ENCODE measurements around the gene ATP8B4. TPM values are rescaled to one million over a fixed set of nuclear protein-coding genes. Genes with fewer than 3 reads are reported as not detected.

The ATP8B4 gene
- total and polyA plus RNA-seq, 4 donors = 3.6 to 37.1 (median 6.3) TPM

DNA sequence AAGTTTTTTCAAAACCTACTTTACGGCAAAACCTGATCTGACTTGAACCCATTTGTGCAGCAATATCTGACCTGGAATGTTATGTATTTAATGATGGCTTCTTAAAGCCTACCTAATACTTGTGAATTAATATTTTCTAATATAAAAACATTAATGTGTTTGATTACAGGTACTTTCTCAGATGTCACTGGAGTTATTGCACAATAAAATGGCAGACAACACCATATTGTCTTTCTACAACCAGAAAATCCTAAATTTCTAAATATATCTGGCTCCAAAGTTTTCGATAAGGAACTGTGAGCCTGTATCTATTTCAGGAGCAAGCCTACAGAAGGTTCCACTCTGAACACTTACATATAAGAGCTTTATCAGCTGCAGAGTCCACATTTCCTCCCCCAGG, 184.5 kb downstream of the ATP8B4 start:
- no peaks in the 10 kb centered on the region for H3K4me1 ChIP-seq (ENCODE audit: control insufficient read depth, insufficient read depth, low read length)
- no peaks in the 10 kb centered on the region for H3K36me3 ChIP-seq (ENCODE audit: control insufficient read depth, insufficient read depth, low read length)
- no peak overlapping the region for H3K4me3 ChIP-seq (ENCODE audit: low read depth, low read length)
- no peaks in the 10 kb centered on the region for H3K9me3 ChIP-seq (ENCODE audit: control insufficient read depth, insufficient read depth, low read length)
- H3K27ac ChIP-seq (ENCODE audit: low read depth, low read length) = no peak overlapping the region
- no peak for DNase-seq (ENCODE audit: low read depth in 4 of 6, low spot score in 6 of 6)
- H3K27me3 ChIP-seq (ENCODE audit: control insufficient read depth, insufficient read depth, low read length) = no peaks in the 10 kb centered on the region
- no CpG with 5 or more reads among the region's 2 CpGs for WGBS (ENCODE audit: insufficient coverage)

DNA sequence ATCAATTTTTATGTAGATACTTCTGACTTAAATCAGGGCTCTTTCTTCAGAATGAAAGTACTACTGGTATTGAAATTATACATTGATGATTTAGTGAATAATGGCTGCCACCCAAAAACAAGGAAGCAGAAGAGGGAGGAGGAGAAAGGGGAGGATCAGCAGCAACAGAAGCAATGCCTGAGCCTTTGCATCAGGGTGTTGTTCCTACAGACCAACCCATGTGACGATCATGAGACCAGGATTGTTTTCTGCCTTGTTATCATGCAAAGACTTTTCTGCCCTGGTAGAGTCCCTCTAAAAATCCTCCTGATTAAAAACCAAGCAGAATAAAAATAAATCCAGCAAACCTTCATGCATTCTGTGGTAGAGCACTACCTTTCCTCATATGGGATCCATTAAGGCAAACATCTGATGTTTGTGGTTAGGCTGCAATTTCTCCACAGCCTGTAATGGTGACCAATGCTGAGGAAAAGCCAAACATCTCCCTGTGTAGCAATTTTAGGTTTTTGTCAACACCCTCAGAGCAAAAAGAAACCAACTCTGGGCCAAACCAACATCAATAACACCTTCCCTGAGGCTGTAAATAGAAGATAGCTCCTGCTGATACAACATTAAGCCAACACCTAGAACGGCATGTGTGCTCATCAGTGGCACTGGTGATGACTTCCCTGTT, 191.7 kb downstream of the ATP8B4 start:
- no peaks in the 10 kb centered on the region for H3K4me1 ChIP-seq (ENCODE audit: control insufficient read depth, insufficient read depth, low read length)
- 88% methylated on average over 1 of the region's 2 CpGs for WGBS (ENCODE audit: insufficient coverage)
- no peaks in the 10 kb centered on the region for H3K9me3 ChIP-seq (ENCODE audit: control insufficient read depth, insufficient read depth, low read length)
- H3K36me3 ChIP-seq (ENCODE audit: control insufficient read depth, insufficient read depth, low read length) = no peaks in the 10 kb centered on the region
- H3K27ac ChIP-seq (ENCODE audit: low read depth, low read length) = no peak overlapping the region
- DNase-seq (ENCODE audit: low read depth in 4 of 6, low spot score in 6 of 6) = peak in 2 of 6 donors; percentile 5 to 57
- no peaks in the 10 kb centered on the region for H3K27me3 ChIP-seq (ENCODE audit: control insufficient read depth, insufficient read depth, low read length)
- H3K4me3 ChIP-seq (ENCODE audit: low read depth, low read length) = no peak overlapping the region

DNA sequence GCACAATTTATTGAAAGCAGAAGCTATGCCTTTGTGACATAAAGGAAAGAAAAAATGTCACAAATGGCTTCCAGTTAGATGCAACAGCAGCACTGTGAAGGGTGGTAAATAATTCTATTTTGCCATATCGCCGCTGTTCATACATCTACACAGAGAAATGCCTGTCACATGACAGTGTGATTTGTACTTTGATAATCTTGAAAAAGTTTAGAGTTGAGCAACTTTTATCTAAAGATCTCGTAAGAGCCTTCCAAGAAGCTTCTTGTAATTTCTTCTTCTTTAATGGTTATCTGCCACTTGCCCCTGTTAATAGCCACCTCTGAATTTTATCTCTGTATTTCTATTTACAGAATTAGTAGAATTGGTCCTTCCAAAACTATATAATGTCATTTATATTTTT, 192.3 kb downstream of the ATP8B4 start:
- Histone ChIP-seq H3K4me3 (ENCODE audit: low read depth, low read length) (no peak overlapping the region), H3K27me3 (ENCODE audit: control insufficient read depth, insufficient read depth, low read length) (no peaks in the 10 kb centered on the region), H3K9me3 (ENCODE audit: control insufficient read depth, insufficient read depth, low read length) (no peaks in the 10 kb centered on the region), H3K36me3 (ENCODE audit: control insufficient read depth, insufficient read depth, low read length) (no peaks in the 10 kb centered on the region), H3K4me1 (ENCODE audit: control insufficient read depth, insufficient read depth, low read length) (no peaks in the 10 kb centered on the region), H3K27ac (ENCODE audit: low read depth, low read length) (no peak overlapping the region)
- no peak for DNase-seq (ENCODE audit: low read depth in 4 of 6, low spot score in 6 of 6)
- WGBS (ENCODE audit: insufficient coverage) = no CpG with 5 or more reads among the region's 3 CpGs

DNA sequence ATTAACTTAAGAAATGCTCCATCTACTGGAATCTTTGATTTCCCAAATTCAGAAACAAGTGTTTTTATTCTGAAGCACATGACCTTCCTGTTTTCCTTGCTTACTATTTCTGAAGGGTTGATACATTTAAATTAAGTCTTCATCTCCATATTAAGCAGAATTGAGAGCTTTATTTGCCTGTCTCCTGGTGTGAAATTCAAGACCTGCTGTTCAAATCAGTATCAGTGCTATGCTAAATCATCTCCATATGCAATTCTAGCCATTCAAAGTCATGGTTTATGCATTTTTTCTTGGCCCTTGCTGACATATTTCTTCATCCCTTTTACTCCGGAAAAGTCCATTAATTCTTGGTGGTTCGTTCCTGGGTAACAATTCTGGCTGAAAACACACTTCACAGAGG, 195.4 kb downstream of the ATP8B4 start:
- Histone ChIP-seq H3K36me3 (ENCODE audit: control insufficient read depth, insufficient read depth, low read length) (no peaks in the 10 kb centered on the region), H3K27me3 (ENCODE audit: control insufficient read depth, insufficient read depth, low read length) (no peaks in the 10 kb centered on the region), H3K9me3 (ENCODE audit: control insufficient read depth, insufficient read depth, low read length) (no peaks in the 10 kb centered on the region), H3K4me3 (ENCODE audit: low read depth, low read length) (no peak overlapping the region), H3K4me1 (ENCODE audit: control insufficient read depth, insufficient read depth, low read length) (no peaks in the 10 kb centered on the region), H3K27ac (ENCODE audit: low read depth, low read length) (no peak overlapping the region)
- no peak for DNase-seq (ENCODE audit: low read depth in 4 of 6, low spot score in 6 of 6)
- 84% methylated on average over 2 of the region's 2 CpGs for WGBS (ENCODE audit: insufficient coverage)

DNA sequence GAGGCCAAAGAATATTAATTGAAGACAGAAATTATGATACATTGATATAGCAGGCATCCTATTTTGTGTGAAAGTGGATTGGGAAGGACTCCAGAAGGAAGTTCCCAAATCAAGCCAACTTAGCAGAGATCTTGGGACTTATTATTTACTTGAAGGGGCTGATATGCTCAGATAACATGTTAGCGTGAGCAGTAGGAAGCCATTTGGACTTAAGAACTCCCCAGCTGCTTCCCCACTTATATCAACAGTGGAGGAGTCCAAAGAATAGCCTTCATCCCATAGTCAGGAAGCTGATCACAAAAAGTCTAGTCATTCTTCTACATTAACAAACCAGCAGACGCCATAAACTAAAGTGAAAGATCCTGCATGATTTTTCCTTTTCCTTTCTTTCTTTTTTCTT, 200.0 kb downstream of the ATP8B4 start:
- Histone ChIP-seq H3K4me3 (ENCODE audit: low read depth, low read length) (no peak overlapping the region), H3K36me3 (ENCODE audit: control insufficient read depth, insufficient read depth, low read length) (no peaks in the 10 kb centered on the region), H3K27ac (ENCODE audit: low read depth, low read length) (no peak overlapping the region), H3K9me3 (ENCODE audit: control insufficient read depth, insufficient read depth, low read length) (no peaks in the 10 kb centered on the region), H3K27me3 (ENCODE audit: control insufficient read depth, insufficient read depth, low read length) (no peaks in the 10 kb centered on the region), H3K4me1 (ENCODE audit: control insufficient read depth, insufficient read depth, low read length) (no peaks in the 10 kb centered on the region)
- no peak for DNase-seq (ENCODE audit: low read depth in 4 of 6, low spot score in 6 of 6)
- 83% methylated on average over 1 of the region's 2 CpGs for WGBS (ENCODE audit: insufficient coverage)

DNA sequence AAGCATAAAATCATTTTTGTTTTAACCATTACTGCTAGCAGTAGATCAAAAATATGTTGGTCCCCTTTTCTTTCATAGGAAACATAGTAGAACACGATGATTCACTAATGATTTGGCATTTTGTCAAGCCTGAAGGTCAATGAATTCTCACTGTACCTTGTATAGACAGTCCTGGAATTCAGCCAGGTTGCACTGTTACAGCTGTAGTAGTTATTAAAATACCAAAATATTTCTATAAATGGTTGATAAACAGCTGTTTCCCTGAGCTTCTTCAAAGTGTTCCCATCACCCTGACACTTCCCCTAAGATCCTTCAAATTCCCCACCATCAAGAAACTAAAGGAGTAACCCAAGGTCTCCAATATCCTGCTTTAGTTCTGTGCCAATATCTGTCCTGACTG, 200.9 kb downstream of the ATP8B4 start:
- peak in 1 of 6 donors; percentile 43 for DNase-seq (ENCODE audit: low read depth in 4 of 6, low spot score in 6 of 6)
- WGBS (ENCODE audit: insufficient coverage) = no CpG with 5 or more reads among the region's 1 CpG
- Histone ChIP-seq H3K27ac (ENCODE audit: low read depth, low read length) (no peak overlapping the region), H3K4me1 (ENCODE audit: control insufficient read depth, insufficient read depth, low read length) (no peaks in the 10 kb centered on the region), H3K27me3 (ENCODE audit: control insufficient read depth, insufficient read depth, low read length) (no peaks in the 10 kb centered on the region), H3K36me3 (ENCODE audit: control insufficient read depth, insufficient read depth, low read length) (no peaks in the 10 kb centered on the region), H3K9me3 (ENCODE audit: control insufficient read depth, insufficient read depth, low read length) (no peaks in the 10 kb centered on the region), H3K4me3 (ENCODE audit: low read depth, low read length) (no peak overlapping the region)

DNA sequence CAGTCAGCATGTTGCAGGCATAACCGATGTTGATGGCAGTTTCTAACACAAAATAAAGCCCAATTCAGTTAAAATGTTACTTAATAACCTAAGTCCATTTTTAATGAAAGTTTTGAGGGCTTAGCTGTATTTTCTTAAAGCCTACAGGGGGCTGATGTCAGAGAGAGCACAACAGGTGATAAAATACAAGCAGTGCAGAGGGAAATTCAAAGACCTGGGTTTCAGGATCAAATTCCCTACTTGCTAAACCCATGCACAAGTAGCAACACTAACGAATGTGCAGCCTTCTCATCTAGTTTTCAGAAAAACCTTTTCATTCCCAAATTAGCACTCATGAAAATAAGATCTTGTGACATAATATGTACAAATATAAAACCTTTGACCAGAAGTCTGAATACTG, 202.0 kb downstream of the ATP8B4 start:
- no peak for DNase-seq (ENCODE audit: low read depth in 4 of 6, low spot score in 6 of 6)
- H3K27ac ChIP-seq (ENCODE audit: low read depth, low read length) = no peak overlapping the region
- no CpG with 5 or more reads among the region's 2 CpGs for whole genome bisulfite sequencing (ENCODE audit: insufficient coverage)
- no peaks in the 10 kb centered on the region for H3K9me3 ChIP-seq (ENCODE audit: control insufficient read depth, insufficient read depth, low read length)
- H3K4me3 ChIP-seq (ENCODE audit: low read depth, low read length) = no peak overlapping the region
- H3K36me3 ChIP-seq (ENCODE audit: control insufficient read depth, insufficient read depth, low read length) = no peaks in the 10 kb centered on the region
- H3K4me1 ChIP-seq (ENCODE audit: control insufficient read depth, insufficient read depth, low read length) = no peaks in the 10 kb centered on the region
- no peaks in the 10 kb centered on the region for H3K27me3 ChIP-seq (ENCODE audit: control insufficient read depth, insufficient read depth, low read length)

DNA sequence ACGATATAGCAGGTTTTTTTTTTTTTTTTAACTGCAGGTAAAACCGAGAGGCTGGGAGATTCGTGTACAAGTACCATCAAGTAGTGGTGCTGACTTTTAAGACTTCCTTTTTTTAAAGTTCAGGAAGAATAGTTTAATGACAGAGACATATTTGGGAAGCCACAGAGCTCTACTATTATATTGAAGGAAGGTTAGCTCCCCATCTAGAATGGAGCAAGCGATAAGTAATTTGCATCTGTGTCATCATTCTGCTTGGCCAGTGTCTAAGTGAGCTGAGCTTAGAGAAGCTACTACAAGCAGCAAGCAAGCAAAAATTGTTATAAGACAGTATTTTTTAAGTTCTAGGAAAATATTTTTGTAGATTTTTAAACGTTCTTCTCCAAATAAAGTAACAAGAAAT, 203.2 kb downstream of the ATP8B4 start:
- Histone ChIP-seq H3K9me3 (ENCODE audit: control insufficient read depth, insufficient read depth, low read length) (peaks cover under 1% of the 10 kb centered on the region), H3K27me3 (ENCODE audit: control insufficient read depth, insufficient read depth, low read length) (no peaks in the 10 kb centered on the region), H3K36me3 (ENCODE audit: control insufficient read depth, insufficient read depth, low read length) (no peaks in the 10 kb centered on the region), H3K4me3 (ENCODE audit: low read depth, low read length) (no peak overlapping the region), H3K4me1 (ENCODE audit: control insufficient read depth, insufficient read depth, low read length) (no peaks in the 10 kb centered on the region), H3K27ac (ENCODE audit: low read depth, low read length) (no peak overlapping the region)
- 100% methylated on average over 1 of the region's 5 CpGs for WGBS (ENCODE audit: insufficient coverage)
- DNase-seq (ENCODE audit: low read depth in 4 of 6, low spot score in 6 of 6) = no peak

DNA sequence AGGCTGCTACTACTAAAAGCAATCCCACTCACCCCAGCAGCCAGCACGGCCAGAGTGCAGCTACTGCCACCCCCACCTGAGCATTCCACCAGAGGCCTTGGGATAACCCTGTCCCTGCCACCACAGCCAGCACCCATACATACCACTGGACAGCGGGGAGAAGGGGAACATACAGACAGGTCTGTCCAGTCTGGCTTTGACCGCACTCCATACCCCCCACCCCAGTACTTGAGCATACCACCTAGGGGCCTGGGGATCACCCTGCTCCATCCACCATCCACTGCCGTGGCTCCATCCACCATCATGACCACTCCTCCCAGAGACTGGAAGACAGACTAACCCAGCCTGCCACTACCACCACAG, 210.1 kb downstream of the ATP8B4 start:
- WGBS (ENCODE audit: insufficient coverage) = 94% methylated on average over 4 of the region's 4 CpGs
- H3K9me3 ChIP-seq (ENCODE audit: control insufficient read depth, insufficient read depth, low read length) = peaks cover 5% of the 10 kb centered on the region
- no peak overlapping the region for H3K27ac ChIP-seq (ENCODE audit: low read depth, low read length)
- no peaks in the 10 kb centered on the region for H3K4me1 ChIP-seq (ENCODE audit: control insufficient read depth, insufficient read depth, low read length)
- no peaks in the 10 kb centered on the region for H3K27me3 ChIP-seq (ENCODE audit: control insufficient read depth, insufficient read depth, low read length)
- no peak overlapping the region for H3K4me3 ChIP-seq (ENCODE audit: low read depth, low read length)
- DNase-seq (ENCODE audit: low read depth in 4 of 6, low spot score in 6 of 6) = no peak
- no peaks in the 10 kb centered on the region for H3K36me3 ChIP-seq (ENCODE audit: control insufficient read depth, insufficient read depth, low read length)

DNA sequence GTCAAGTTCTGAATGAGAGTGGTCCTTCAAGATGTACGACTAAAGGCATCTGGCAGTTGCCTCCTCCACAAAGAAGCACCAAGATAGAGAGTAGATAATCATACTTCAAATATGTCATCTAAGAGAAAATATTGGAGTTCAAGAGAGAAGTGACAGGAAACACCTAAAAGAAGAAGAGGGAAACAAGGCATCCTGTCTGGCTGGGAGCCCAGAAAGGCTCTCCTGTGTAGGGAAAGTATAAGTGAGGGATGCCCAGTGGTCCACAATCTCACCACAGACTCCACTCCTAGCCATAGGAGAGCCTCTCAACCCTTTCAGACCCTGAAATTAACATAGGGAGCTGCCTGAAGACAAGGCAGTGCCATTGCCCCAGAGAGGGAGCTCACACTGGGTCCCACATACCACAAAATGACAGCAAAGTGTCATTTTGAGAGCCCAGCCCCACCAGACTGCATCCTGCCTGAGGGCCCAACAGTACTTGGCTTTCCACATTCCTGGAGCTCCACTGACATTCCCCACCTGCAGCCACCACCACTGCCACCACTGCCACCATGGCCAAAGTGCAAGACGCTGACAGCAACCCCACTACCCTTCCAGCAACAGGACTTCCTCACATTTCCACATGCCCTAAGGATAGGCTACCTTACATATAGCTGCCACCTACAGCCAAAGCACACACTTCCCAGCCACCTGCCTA, 210.6 kb downstream of the ATP8B4 start:
- 93% methylated on average over 1 of the region's 2 CpGs for WGBS (ENCODE audit: insufficient coverage)
- Histone ChIP-seq H3K4me3 (ENCODE audit: low read depth, low read length) (no peak overlapping the region), H3K27ac (ENCODE audit: low read depth, low read length) (no peak overlapping the region), H3K27me3 (ENCODE audit: control insufficient read depth, insufficient read depth, low read length) (no peaks in the 10 kb centered on the region), H3K4me1 (ENCODE audit: control insufficient read depth, insufficient read depth, low read length) (no peaks in the 10 kb centered on the region), H3K36me3 (ENCODE audit: control insufficient read depth, insufficient read depth, low read length) (no peaks in the 10 kb centered on the region), H3K9me3 (ENCODE audit: control insufficient read depth, insufficient read depth, low read length) (peaks cover 5% of the 10 kb centered on the region)
- DNase-seq (ENCODE audit: low read depth in 4 of 6, low spot score in 6 of 6) = no peak

Measured in spinal cord (tissue), 10 donors.